Measurements from ENCODE around the gene KSR2. TPM values are rescaled to one million over a fixed set of nuclear protein-coding genes. Genes with fewer than 3 reads are reported as not detected.

KSR2 gene
- total RNA-seq, 2 donors from 2014 or later, result 0.02 to 0.04 TPM

DNA sequence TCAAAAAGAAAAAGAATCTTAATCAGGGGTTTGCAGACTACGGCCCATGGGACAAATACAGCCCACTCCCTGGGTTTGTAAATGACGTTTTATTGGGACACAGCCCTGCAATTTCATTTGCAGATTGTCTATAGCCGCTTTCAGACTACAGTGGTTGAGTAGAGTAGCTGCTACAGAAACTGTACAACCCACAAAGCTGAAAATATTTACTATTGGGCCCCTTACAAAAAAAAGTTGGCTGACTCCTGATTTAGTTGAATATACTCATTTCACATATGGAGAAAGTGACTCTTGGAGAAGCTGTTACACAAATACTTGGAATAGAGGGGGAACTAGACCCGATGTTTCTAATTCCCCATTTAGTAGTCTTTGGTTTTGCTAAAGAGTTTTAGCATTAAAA is 444.8 kb downstream of the KSR2 start:
- H3K27ac Mint-ChIP-seq, result no peak overlapping the region
- peaks cover 0 to 5% of the 10 kb centered on the region in 2 donors for H3K9me3 Mint-ChIP-seq
- ATAC-seq (no peak), DNase-seq (ENCODE audit: low spot score in 2 of 2) (no peak)
- no peaks in the 10 kb centered on the region for H3K36me3 Mint-ChIP-seq

- Mint-ChIP-seq H3K27ac (no peak overlapping the region), H3K36me3 (no peaks in the 10 kb centered on the region), H3K9me3 (peaks cover 4 to 7% of the 10 kb centered on the region in 2 donors)
- ATAC-seq (no peak), DNase-seq (ENCODE audit: low spot score in 2 of 2) (no peak)
Observed at GRCh38 chr12:117522559-117522958, 446.2 kb downstream of the KSR2 start.

DNA sequence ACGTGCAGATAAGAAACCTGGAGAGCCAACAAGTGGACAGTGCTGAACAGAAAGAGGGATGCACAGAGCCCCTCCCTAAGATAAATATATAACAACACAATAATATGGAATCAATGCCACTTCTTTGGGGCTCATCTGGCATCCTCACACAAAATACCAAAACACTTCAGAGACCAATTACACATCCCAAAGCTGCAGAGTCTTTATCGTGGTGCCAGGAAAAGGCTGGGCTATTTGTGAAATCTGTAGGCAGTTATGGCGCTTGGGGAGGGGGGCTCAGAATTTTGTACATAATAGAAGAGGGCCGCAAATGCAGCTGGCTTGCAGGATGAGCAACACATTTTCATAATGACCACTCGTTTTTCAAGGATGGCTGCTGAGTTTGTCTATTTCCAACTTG is 446.9 kb downstream of the KSR2 start:
- DNase-seq (ENCODE audit: low spot score in 2 of 2) (no peak), ATAC-seq (no peak)
- peaks cover 5 to 7% of the 10 kb centered on the region in 2 donors for H3K9me3 Mint-ChIP-seq
- no peaks in the 10 kb centered on the region for H3K36me3 Mint-ChIP-seq
- H3K27ac Mint-ChIP-seq, result no peak overlapping the region

GRCh38 chr12:117521346-117521745 is 447.4 kb downstream of the KSR2 start:
- Mint-ChIP-seq H3K36me3 (no peaks in the 10 kb centered on the region), H3K27ac (no peak overlapping the region), H3K9me3 (peaks cover 5 to 7% of the 10 kb centered on the region in 2 donors)
- ATAC-seq, result no peak
- no peak for DNase-seq (ENCODE audit: low spot score in 2 of 2)

DNA sequence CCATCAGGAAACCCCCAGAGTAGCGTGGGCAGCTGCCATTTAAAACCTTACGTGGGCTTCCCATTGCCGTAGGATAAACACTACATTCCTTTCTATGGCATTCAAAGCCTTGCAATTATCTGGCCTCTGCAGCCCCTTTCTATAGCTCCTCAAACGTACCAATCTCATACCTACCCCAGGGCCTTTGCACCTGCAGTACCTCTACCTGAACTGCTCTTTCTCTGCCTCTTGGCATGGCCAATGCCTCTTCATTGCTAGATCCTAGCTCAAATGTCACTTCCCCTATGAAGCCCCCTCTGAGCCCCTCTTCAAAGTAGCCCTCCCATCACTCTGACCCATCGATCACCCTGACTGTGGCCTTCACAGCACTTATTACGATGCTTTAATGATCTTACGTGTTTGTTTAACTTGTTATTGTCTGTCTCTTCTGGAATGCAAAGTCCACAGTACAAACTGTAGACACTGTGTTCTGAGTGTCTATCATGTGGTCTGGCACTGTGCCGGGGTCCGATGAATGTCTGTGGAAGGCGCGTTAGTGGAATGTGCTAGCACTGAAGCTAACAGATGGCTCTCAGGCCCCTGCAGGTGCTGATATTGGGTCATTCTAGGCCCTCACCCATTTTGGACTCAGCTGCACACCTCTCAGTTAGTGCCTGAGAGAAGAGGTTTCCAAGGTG is 450.1 kb downstream of the KSR2 start:
- ATAC-seq (no peak), DNase-seq (ENCODE audit: low spot score in 2 of 2) (no peak)
- Mint-ChIP-seq H3K9me3 (peaks cover 5 to 7% of the 10 kb centered on the region in 2 donors), H3K36me3 (no peaks in the 10 kb centered on the region), H3K27ac (no peak overlapping the region)

DNA sequence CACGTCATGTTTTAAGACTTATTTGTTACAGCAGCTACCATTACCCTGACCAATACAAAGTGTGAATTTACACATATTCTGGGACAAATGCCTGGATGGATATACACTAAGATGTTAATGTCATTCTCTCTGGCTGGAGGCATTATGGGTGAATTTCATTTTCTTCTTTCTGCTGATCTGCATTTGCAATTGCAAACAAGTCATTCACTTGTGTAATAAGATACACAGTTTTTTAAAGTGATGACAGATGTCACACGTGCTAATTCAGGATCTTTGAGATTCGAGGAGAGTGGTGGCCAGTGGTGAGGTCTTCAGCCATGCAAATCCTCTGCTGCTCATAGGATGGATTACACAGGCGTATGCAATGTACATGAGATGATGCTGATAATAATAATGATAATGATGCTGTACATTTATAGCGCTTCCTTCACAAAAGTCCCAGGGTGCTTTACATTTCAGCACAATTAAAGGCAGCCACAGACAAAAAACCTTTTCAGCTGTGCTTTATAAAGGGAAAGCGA is 451.5 kb downstream of the KSR2 start:
- DNase-seq (ENCODE audit: low spot score in 2 of 2), result no peak
- ATAC-seq, result no peak
- H3K9me3 Mint-ChIP-seq, result peaks cover 5 to 7% of the 10 kb centered on the region in 2 donors
- H3K36me3 Mint-ChIP-seq, result no peaks in the 10 kb centered on the region
- H3K27ac Mint-ChIP-seq, result no peak overlapping the region

GRCh38 chr12:117516034-117516433 is 452.8 kb downstream of the KSR2 start:
- ATAC-seq (no peak), DNase-seq (ENCODE audit: low spot score in 2 of 2) (no peak)
- Mint-ChIP-seq H3K36me3 (no peaks in the 10 kb centered on the region), H3K9me3 (peaks cover 5 to 7% of the 10 kb centered on the region in 2 donors), H3K27ac (no peak overlapping the region)

DNA sequence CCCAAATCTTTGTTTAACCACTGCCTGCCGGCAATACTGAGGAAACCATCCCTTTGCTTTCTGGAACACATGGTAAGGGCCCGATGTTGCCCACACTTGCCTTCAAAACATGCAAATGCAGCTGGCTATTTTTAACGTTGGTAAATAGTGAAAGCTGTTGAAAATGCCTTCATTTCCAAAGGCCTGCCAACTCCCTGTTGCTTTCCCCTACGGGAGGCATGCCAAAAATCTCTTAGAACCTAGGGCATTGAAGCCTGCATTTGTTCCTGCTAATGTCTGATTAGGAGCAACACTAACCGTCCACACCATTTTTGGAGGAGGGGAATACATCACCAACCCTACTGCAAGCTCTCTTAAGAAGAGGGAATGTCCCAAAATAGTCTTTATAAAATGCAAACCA is 454.8 kb downstream of the KSR2 start:
- Mint-ChIP-seq H3K36me3 (no peaks in the 10 kb centered on the region), H3K27ac (no peak overlapping the region), H3K9me3 (peaks cover 5 to 7% of the 10 kb centered on the region in 2 donors)
- DNase-seq (ENCODE audit: low spot score in 2 of 2), result no peak
- no peak for ATAC-seq

DNA sequence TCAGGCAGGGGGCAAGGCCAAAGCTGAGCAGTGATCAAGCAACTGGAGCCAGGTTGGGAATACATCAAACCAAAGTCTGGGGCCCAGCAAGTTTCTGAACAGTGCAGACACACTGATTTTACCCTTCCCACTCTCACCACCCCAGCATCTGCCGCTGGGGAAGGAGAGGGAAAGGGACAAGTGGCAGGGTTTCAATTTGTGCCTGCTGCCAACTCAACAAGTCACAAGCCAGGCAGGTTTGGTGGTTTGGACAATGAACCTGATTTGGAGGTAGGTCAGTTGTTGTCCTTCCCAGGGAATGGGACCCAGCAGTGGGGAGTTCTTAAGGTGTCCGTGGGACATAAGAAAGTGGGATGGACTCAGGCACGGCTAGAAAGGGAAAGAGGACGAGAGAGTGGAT is 455.4 kb downstream of the KSR2 start:
- peaks cover 0 to 3% of the 10 kb centered on the region in 2 donors for H3K9me3 Mint-ChIP-seq
- DNase-seq (ENCODE audit: low spot score in 2 of 2) (no peak), ATAC-seq (no peak)
- no peaks in the 10 kb centered on the region for H3K36me3 Mint-ChIP-seq
- H3K27ac Mint-ChIP-seq, result no peak overlapping the region

GRCh38 chr12:117508468-117508867 is 460.3 kb downstream of the KSR2 start:
- no peak for DNase-seq (ENCODE audit: low spot score in 2 of 2)

GRCh38 chr12:117507548-117507947 is 461.2 kb downstream of the KSR2 start:
- Mint-ChIP-seq H3K9me3 (peaks cover 4 to 5% of the 10 kb centered on the region in 2 donors), H3K36me3 (no peaks in the 10 kb centered on the region), H3K27ac (no peak overlapping the region)
- ATAC-seq (no peak), DNase-seq (ENCODE audit: low spot score in 2 of 2) (no peak)

More at GRCh38 chr12:117508468-117508867, 460.3 kb downstream of the KSR2 start:
- no peak overlapping the region for H3K27ac Mint-ChIP-seq
- H3K36me3 Mint-ChIP-seq, result no peaks in the 10 kb centered on the region
- no peak for ATAC-seq
- H3K9me3 Mint-ChIP-seq, result peaks cover 4 to 5% of the 10 kb centered on the region in 2 donors

- no peak for DNase-seq (ENCODE audit: low spot score in 2 of 2)
- Mint-ChIP-seq H3K9me3 (peaks cover 4 to 5% of the 10 kb centered on the region in 2 donors), H3K27ac (no peak overlapping the region), H3K36me3 (no peaks in the 10 kb centered on the region)
- ATAC-seq, result no peak
Observed at GRCh38 chr12:117506333-117506732, 462.5 kb downstream of the KSR2 start.

- Mint-ChIP-seq H3K27ac (no peak overlapping the region), H3K36me3 (no peaks in the 10 kb centered on the region), H3K9me3 (peaks cover 4 to 5% of the 10 kb centered on the region in 2 donors)
- ATAC-seq, result no peak
- no peak for DNase-seq (ENCODE audit: low spot score in 2 of 2)
Observed at GRCh38 chr12:117502633-117503032, 466.2 kb downstream of the KSR2 start.

DNA sequence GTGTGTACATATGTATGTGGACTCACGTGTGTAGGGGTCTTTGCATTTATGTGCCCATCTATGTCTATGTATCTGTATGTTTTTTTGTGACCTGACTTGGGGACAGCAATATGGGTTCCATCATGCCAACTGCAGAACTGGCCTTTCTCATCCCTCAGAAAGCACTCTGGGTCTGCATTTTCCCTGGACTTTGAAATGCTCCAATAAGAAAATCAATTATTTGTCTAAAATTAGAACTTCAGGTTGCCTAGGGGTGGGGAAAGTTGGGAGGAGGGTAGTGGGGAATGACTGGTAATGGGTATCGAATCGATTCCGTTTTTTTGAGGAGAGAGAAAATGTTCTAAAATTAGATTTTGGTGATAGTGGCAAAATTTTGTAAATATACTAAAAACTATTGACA is 466.6 kb downstream of the KSR2 start:
- H3K36me3 Mint-ChIP-seq, result no peaks in the 10 kb centered on the region
- ATAC-seq (no peak), DNase-seq (ENCODE audit: low spot score in 2 of 2) (no peak)
- H3K27ac Mint-ChIP-seq, result no peak overlapping the region
- H3K9me3 Mint-ChIP-seq, result peaks cover 4 to 5% of the 10 kb centered on the region in 2 donors

- DNase-seq (ENCODE audit: low spot score in 2 of 2), result no peak
- ATAC-seq, result no peak
- H3K27ac Mint-ChIP-seq, result no peak overlapping the region
- peaks cover 4 to 5% of the 10 kb centered on the region in 2 donors for H3K9me3 Mint-ChIP-seq
- H3K36me3 Mint-ChIP-seq, result no peaks in the 10 kb centered on the region
Observed at GRCh38 chr12:117501076-117501869, 467.5 kb downstream of the KSR2 start.

- DNase-seq (ENCODE audit: low spot score in 2 of 2), result no peak
- Mint-ChIP-seq H3K36me3 (no peaks in the 10 kb centered on the region), H3K27ac (no peak overlapping the region), H3K9me3 (no peaks in the 10 kb centered on the region)
- ATAC-seq, result no peak
Observed at GRCh38 chr12:117499759-117500485, 468.9 kb downstream of the KSR2 start.

GRCh38 chr12:117498880-117499279 is 469.9 kb downstream of the KSR2 start:
- no peak for DNase-seq (ENCODE audit: low spot score in 2 of 2)
- ATAC-seq, result no peak
- Mint-ChIP-seq H3K9me3 (no peaks in the 10 kb centered on the region), H3K36me3 (no peaks in the 10 kb centered on the region), H3K27ac (no peak overlapping the region)
